ENCODE results near the gene TMOD2. TPM values are rescaled to one million over a fixed set of nuclear protein-coding genes. Genes with fewer than 3 reads are reported as not detected.

TMOD2 gene
- polyA plus RNA-seq, 3 donors, result 5.8 to 12.7 (median 6.2) TPM

DNA sequence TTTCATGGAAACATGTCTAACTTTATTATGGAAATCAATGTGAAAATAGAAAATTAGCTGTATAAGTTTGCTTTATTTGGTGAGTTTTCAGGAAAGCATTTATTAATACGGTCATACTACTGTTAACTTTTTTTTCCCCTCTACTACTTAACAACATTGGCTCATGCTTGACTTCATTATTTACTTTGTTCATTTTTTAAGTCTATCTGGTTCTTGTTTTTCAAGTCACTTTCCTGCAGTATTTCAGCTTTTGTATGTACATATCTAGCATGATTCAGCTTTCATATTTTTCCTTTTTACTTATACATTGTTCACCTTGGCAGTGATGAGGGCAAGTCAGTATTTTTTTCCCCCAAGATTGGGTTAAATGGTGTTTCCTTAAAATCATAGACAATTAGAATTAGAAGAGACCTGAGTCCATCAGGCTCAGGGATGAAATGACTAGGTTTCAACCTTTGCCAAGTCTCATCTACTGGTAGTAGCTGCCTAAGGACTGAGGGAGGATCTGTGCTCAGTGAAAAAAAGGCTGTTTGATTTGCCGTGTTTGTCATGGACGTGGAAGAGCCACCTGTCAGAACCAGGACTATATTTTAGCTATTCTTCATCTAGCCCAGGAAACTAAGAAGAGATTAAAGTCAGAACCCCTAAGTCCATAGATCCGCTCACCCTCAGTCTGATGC lies 93.5 kb downstream of the TMOD2 start:
- H3K4me1 ChIP-seq (ENCODE audit: control insufficient read depth in 1 of 2, insufficient read depth in 2 of 2, low read length in 2 of 2), result peaks cover 57 to 71% of the 10 kb centered on the region in 2 donors
- H2AFZ ChIP-seq (ENCODE audit: insufficient read depth, low read depth, low read length, poor library complexity, severe bottlenecking), result no peak overlapping the region
- H3K27ac ChIP-seq (ENCODE audit: low read depth in 1 of 2, low read length in 2 of 2), result peak overlapping the region; percentile 78 to 83
- H3K4me1 Mint-ChIP-seq, result peaks cover 69% of the 10 kb centered on the region
- no peak for DNase-seq
- no peak overlapping the region for H3K4me3 ChIP-seq (replicated peaks in 1 of 3; ENCODE audit: low read depth in 2 of 3, low read length in 3 of 3)
- H3K27me3 ChIP-seq (ENCODE audit: control insufficient read depth in 2 of 2, insufficient read depth in 2 of 2, low read length in 2 of 2), result no peaks in the 10 kb centered on the region
- peaks cover 0 to 8% of the 10 kb centered on the region in 2 donors for H3K36me3 Mint-ChIP-seq
- H3K79me2 ChIP-seq (ENCODE audit: insufficient read depth, low read length), result peaks cover 99% of the 10 kb centered on the region
- H3K9ac ChIP-seq (ENCODE audit: insufficient read depth, low read length, poor library complexity, severe bottlenecking), result no peak overlapping the region
- peak overlapping the region; percentile 80 to 91 (median 89) for H3K27ac Mint-ChIP-seq
- H3K36me3 ChIP-seq (replicated peaks in 1 of 2; ENCODE audit: control insufficient read depth in 1 of 2, insufficient read depth in 2 of 2, low read length in 2 of 2), result no peaks in the 10 kb centered on the region
- H3K9me3 Mint-ChIP-seq, result peaks cover 0 to 2% (median 0%) of the 10 kb centered on the region in 7 donors
- 100% methylated on average over 1 of the region's 4 CpGs for WGBS (ENCODE audit: insufficient coverage)
- intact Hi-C loops (cut with micrococcal nuclease), result no loop called here
- H3K4me2 ChIP-seq (replicated peaks; ENCODE audit: extremely low read depth, low read length, poor library complexity, severe bottlenecking), result no peak overlapping the region
- TF ChIP-seq, protein P1, sequence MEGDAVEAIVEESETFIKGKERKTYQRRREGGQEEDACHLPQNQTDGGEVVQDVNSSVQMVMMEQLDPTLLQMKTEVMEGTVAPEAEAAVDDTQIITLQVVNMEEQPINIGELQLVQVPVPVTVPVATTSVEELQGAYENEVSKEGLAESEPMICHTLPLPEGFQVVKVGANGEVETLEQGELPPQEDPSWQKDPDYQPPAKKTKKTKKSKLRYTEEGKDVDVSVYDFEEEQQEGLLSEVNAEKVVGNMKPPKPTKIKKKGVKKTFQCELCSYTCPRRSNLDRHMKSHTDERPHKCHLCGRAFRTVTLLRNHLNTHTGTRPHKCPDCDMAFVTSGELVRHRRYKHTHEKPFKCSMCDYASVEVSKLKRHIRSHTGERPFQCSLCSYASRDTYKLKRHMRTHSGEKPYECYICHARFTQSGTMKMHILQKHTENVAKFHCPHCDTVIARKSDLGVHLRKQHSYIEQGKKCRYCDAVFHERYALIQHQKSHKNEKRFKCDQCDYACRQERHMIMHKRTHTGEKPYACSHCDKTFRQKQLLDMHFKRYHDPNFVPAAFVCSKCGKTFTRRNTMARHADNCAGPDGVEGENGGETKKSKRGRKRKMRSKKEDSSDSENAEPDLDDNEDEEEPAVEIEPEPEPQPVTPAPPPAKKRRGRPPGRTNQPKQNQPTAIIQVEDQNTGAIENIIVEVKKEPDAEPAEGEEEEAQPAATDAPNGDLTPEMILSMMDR (IDR thresholded peaks at IDR 0.05), result no peak
- no peaks in the 10 kb centered on the region for H3K27me3 Mint-ChIP-seq (ENCODE audit: low read depth in 3 of 3)
- no peaks in the 10 kb centered on the region for H3K9me3 ChIP-seq (replicated peaks in 1 of 2; ENCODE audit: control insufficient read depth in 1 of 2, insufficient read depth in 1 of 2, low read length in 2 of 2)
- H3K4me3 Mint-ChIP-seq, result no peak overlapping the region
- H4K20me1 ChIP-seq (ENCODE audit: insufficient read depth, low read length), result peaks cover 70% of the 10 kb centered on the region

DNA sequence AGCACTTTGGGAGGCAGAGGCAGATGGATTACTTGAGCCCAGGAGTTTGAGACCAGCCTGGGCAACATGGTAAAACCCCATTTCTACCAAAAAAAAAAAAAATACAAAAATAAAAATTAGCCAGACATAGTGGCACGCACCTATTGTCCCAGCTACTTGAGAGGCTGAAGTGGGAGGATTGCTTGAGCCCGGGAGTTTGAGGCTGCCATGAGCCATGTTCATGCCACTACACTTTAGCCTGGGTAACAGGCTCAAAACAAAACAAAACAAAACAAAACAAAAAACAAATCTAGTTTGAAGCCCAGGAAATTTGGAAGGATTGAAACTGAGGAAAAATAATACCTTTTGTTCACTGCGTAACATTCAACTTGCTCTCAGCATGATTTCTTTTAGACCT lies 94.7 kb downstream of the TMOD2 start:
- Mint-ChIP-seq H3K27me3 (ENCODE audit: low read depth in 3 of 3) (no peaks in the 10 kb centered on the region), H3K4me3 (peak overlapping the region in 1 of 2 donors; percentile 73), H3K27ac (peak overlapping the region; percentile 84 to 93 (median 90)), H3K4me1 (peaks cover 71% of the 10 kb centered on the region), H3K9me3 (peaks cover 0 to 2% (median 0%) of the 10 kb centered on the region in 7 donors), H3K36me3 (peaks cover 3 to 8% of the 10 kb centered on the region in 2 donors)
- Histone ChIP-seq H4K20me1 (ENCODE audit: insufficient read depth, low read length) (peaks cover 71% of the 10 kb centered on the region), H3K79me2 (ENCODE audit: insufficient read depth, low read length) (peaks cover 99% of the 10 kb centered on the region), H3K4me2 (replicated peaks; ENCODE audit: extremely low read depth, low read length, poor library complexity, severe bottlenecking) (peak overlapping the region; percentile 61), H3K4me1 (ENCODE audit: control insufficient read depth in 1 of 2, insufficient read depth in 2 of 2, low read length in 2 of 2) (peaks cover 57 to 65% of the 10 kb centered on the region in 2 donors), H3K27ac (ENCODE audit: low read depth in 1 of 2, low read length in 2 of 2) (peak overlapping the region; percentile 78 to 83), H3K27me3 (ENCODE audit: control insufficient read depth in 2 of 2, insufficient read depth in 2 of 2, low read length in 2 of 2) (no peaks in the 10 kb centered on the region), H3K9ac (ENCODE audit: insufficient read depth, low read length, poor library complexity, severe bottlenecking) (peak overlapping the region; percentile 18), H3K36me3 (replicated peaks in 1 of 2; ENCODE audit: control insufficient read depth in 1 of 2, insufficient read depth in 2 of 2, low read length in 2 of 2) (no peaks in the 10 kb centered on the region), H2AFZ (ENCODE audit: insufficient read depth, low read depth, low read length, poor library complexity, severe bottlenecking) (no peak overlapping the region), H3K9me3 (replicated peaks in 1 of 2; ENCODE audit: control insufficient read depth in 1 of 2, insufficient read depth in 1 of 2, low read length in 2 of 2) (no peaks in the 10 kb centered on the region), H3K4me3 (replicated peaks in 1 of 3; ENCODE audit: low read depth in 2 of 3, low read length in 3 of 3) (peak overlapping the region in 1 of 3 experiments; percentile 54)
- TF ChIP-seq, protein P1 (IDR thresholded peaks at IDR 0.05), result no peak
- WGBS (ENCODE audit: insufficient coverage), result no CpG with 5 or more reads among the region's 3 CpGs
- intact Hi-C loops (cut with micrococcal nuclease), result no loop called here
- no peak for DNase-seq

Data from CD14-positive monocyte (primary cell).